Neural cell (in vitro differentiated cells): ENCODE data around the gene DLG2. TPM values are rescaled to one million over a fixed set of nuclear protein-coding genes. Genes with fewer than 3 reads are reported as not detected.

Experiments used
- H2AFZ ChIP-seq: fragments of 200-600, 300-800 bp; sonication (generic), shearing (Covaris generic); 2 replicates; pipeline ENCODE4 v1.6.0; 2014; ENCODE audit warnings: low read depth, mild to moderate bottlenecking, antibody characterized with exemption, low read length, moderate library complexity
- H3F3A ChIP-seq: fragments of 200-600 bp; shearing (Covaris generic); 2 replicates; pipeline ENCODE4 v1.6.1; 2016; ENCODE audit warnings: mild to moderate bottlenecking, moderate library complexity, mixed read lengths, antibody characterized with exemption, low read length; ENCODE audit not compliant: insufficient read depth, poor library complexity, severe bottlenecking
- H3K27ac ChIP-seq: fragments of 200-600, 300-800 bp; sonication (generic), shearing (Covaris generic); 2 replicates; pipeline ENCODE4 v1.5.1; 2014; ENCODE audit warnings: mild to moderate bottlenecking, low read length, moderate library complexity
- H3K27me3 ChIP-seq: fragments of 300-800, 200-600 bp; sonication (generic), shearing (Covaris generic); 2 replicates; pipeline ENCODE4 v1.6.0; 2014; ENCODE audit warnings: mild to moderate bottlenecking, low read depth, low read length, moderate library complexity; ENCODE audit not compliant: insufficient read depth
- H3K36me3 ChIP-seq: fragments of 300-800, 200-600 bp; sonication (generic), shearing (Covaris generic); 2 replicates; pipeline ENCODE4 v1.5.1; 2014; ENCODE audit warnings: mild to moderate bottlenecking, antibody characterized with exemption, low read length, moderate library complexity; ENCODE audit not compliant: insufficient read depth
- H3K4me2 ChIP-seq: fragments of 300-800, 200-600 bp; sonication (generic), shearing (Covaris generic); 2 replicates; pipeline ENCODE4 v1.6.0; 2014; ENCODE audit warnings: mild to moderate bottlenecking, low read length
- H3K4me3 ChIP-seq: fragments of 300-800, 200-600 bp; sonication (generic), shearing (Covaris generic); 2 replicates; pipeline ENCODE4 v1.5.1; 2014; ENCODE audit warnings: mild to moderate bottlenecking, low read length, moderate library complexity
- H3K79me2 ChIP-seq: fragments of 200-600 bp; shearing (Covaris generic); replicated peaks from 2 replicates; pipeline ENCODE4 v1.6.0; 2014; ENCODE audit warnings: mild to moderate bottlenecking, low read length, moderate library complexity; ENCODE audit not compliant: insufficient read depth
- H3K9ac ChIP-seq: fragments of 300-800, 200-600 bp; sonication (generic), shearing (Covaris generic); 2 replicates; pipeline ENCODE4 v1.6.1; 2016; ENCODE audit warnings: mild to moderate bottlenecking, low read length, mixed read lengths
- H3K9me2 ChIP-seq: fragments of 200-600 bp; shearing (Covaris generic); 2 replicates; pipeline ENCODE4 v1.6.1; 2016; ENCODE audit warnings: mild to moderate bottlenecking, low read length, mixed read lengths; ENCODE audit not compliant: insufficient read depth
- H3K9me3 ChIP-seq: fragments of 200-600, 300-800 bp; sonication (generic), shearing (Covaris generic); 2 replicates; pipeline ENCODE4 v1.6.1; 2016; ENCODE audit warnings: mild to moderate bottlenecking, mixed run types, low read length, moderate library complexity, mixed read lengths
- H4K20me1 ChIP-seq: fragments of 200-600 bp; shearing (Covaris generic); 2 replicates; pipeline ENCODE4 v1.6.1; 2016; ENCODE audit warnings: mild to moderate bottlenecking, mixed run types; ENCODE audit not compliant: insufficient read depth
- EP300 ChIP-seq: fragments of 450-650 bp; conservative IDR thresholded peaks from 2 replicates; pipeline ENCODE4 v1.6.1; 2014; ENCODE audit warnings: antibody characterized with exemption, mild to moderate bottlenecking, moderate library complexity; ENCODE audit not compliant: poor library complexity, severe bottlenecking
- EZH2 ChIP-seq: fragments of 200-600, 300-800 bp; shearing (Covaris generic), sonication (generic); IDR thresholded peaks from 2 replicates; pipeline ENCODE4 v1.6.1; 2014; ENCODE audit warnings: antibody characterized with exemption, low read length, borderline replicate concordance, mild to moderate bottlenecking; ENCODE audit not compliant: insufficient read depth, poor library complexity, severe bottlenecking
- MXI1 ChIP-seq: fragments of 450-650 bp; conservative IDR thresholded peaks from 2 replicates; pipeline ENCODE4 v1.6.1; 2014; ENCODE audit warnings: antibody characterized with exemption, mild to moderate bottlenecking; ENCODE audit not compliant: poor library complexity, severe bottlenecking
- POLR2AphosphoS5 ChIP-seq: IDR thresholded peaks from 2 replicates; pipeline ENCODE4 v1.6.1; 2012
- RAD21 ChIP-seq: fragments of 450-650 bp; conservative IDR thresholded peaks from 2 replicates; pipeline ENCODE4 v1.6.1; 2014; ENCODE audit warnings: antibody characterized with exemption, mild to moderate bottlenecking, moderate library complexity
- SMC3 ChIP-seq: fragments of 450-650 bp; conservative IDR thresholded peaks from 2 replicates; pipeline ENCODE4 v1.6.1; 2014; ENCODE audit warnings: antibody characterized with exemption, mild to moderate bottlenecking, moderate library complexity; ENCODE audit not compliant: poor library complexity
- TAF1 ChIP-seq: IDR thresholded peaks from 2 replicates; pipeline ENCODE4 v1.6.1; 2012; ENCODE audit warnings: low read depth
- polyA plus RNA-seq: library from polyadenylated mRNA; depleted of rRNA; stranded (reverse); fragments of >200 nt; gene quantifications from 2 replicates; pipeline ENCODE4 v1.2.3, GENCODE V29; 2014
- TF ChIP-seq, protein P1 (sequence below): IDR thresholded peaks from 2 replicates; pipeline ENCODE4 v1.6.1; 2012; ENCODE audit warnings: borderline replicate concordance
- TF ChIP-seq, protein P2 (sequence below): fragments of 450-650 bp; IDR thresholded peaks from 2 replicates; pipeline ENCODE4 v1.5.1; 2014; ENCODE audit warnings: antibody characterized with exemption, mild to moderate bottlenecking, moderate library complexity; ENCODE audit not compliant: poor library complexity, severe bottlenecking

DLG2 gene
- polyA plus RNA-seq, 1 donor from 2014 or later = 179 TPM

DNA sequence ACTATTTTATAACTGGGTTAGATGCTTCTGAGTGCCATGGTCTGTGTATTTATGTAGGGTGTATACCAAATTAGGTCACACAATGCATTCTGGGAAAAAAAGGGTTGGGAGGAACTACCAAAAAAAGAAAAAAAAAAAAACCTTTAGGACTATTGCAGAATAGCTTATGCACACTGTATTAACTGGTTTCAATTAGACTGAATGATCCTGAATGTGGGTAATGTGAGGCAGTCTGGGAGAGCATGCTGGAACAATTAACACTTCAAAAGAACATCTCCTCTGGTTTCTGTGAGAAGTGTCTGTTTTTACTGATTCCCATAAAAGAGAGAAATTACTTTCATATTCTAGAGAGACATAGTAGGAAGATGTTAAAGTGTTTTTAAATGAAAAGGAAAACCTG lies 521.3 kb downstream of the DLG2 start:
- H3K79me2 ChIP-seq = no peaks in the 10 kb centered on the region
- H4K20me1 ChIP-seq = no peaks in the 10 kb centered on the region
- no peaks in the 10 kb centered on the region for H3K9me3 ChIP-seq
- H3K27me3 ChIP-seq = no peaks in the 10 kb centered on the region
- H2AFZ ChIP-seq = no peak overlapping the region
- no peaks in the 10 kb centered on the region for H3K9me2 ChIP-seq
- H3F3A ChIP-seq = no peaks in the 10 kb centered on the region
- H3K27ac ChIP-seq = no peak overlapping the region
- no peak for TF ChIP-seq POLR2AphosphoS5
- TF ChIP-seq MXI1 = no peak
- TF ChIP-seq, protein P1, sequence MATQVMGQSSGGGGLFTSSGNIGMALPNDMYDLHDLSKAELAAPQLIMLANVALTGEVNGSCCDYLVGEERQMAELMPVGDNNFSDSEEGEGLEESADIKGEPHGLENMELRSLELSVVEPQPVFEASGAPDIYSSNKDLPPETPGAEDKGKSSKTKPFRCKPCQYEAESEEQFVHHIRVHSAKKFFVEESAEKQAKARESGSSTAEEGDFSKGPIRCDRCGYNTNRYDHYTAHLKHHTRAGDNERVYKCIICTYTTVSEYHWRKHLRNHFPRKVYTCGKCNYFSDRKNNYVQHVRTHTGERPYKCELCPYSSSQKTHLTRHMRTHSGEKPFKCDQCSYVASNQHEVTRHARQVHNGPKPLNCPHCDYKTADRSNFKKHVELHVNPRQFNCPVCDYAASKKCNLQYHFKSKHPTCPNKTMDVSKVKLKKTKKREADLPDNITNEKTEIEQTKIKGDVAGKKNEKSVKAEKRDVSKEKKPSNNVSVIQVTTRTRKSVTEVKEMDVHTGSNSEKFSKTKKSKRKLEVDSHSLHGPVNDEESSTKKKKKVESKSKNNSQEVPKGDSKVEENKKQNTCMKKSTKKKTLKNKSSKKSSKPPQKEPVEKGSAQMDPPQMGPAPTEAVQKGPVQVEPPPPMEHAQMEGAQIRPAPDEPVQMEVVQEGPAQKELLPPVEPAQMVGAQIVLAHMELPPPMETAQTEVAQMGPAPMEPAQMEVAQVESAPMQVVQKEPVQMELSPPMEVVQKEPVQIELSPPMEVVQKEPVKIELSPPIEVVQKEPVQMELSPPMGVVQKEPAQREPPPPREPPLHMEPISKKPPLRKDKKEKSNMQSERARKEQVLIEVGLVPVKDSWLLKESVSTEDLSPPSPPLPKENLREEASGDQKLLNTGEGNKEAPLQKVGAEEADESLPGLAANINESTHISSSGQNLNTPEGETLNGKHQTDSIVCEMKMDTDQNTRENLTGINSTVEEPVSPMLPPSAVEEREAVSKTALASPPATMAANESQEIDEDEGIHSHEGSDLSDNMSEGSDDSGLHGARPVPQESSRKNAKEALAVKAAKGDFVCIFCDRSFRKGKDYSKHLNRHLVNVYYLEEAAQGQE = no peak
- no peak for TF ChIP-seq EZH2
- TF ChIP-seq SMC3 = no peak
- TF ChIP-seq EP300 = no peak
- TF ChIP-seq TAF1 = no peak
- TF ChIP-seq RAD21 = no peak
- TF ChIP-seq, protein P2, sequence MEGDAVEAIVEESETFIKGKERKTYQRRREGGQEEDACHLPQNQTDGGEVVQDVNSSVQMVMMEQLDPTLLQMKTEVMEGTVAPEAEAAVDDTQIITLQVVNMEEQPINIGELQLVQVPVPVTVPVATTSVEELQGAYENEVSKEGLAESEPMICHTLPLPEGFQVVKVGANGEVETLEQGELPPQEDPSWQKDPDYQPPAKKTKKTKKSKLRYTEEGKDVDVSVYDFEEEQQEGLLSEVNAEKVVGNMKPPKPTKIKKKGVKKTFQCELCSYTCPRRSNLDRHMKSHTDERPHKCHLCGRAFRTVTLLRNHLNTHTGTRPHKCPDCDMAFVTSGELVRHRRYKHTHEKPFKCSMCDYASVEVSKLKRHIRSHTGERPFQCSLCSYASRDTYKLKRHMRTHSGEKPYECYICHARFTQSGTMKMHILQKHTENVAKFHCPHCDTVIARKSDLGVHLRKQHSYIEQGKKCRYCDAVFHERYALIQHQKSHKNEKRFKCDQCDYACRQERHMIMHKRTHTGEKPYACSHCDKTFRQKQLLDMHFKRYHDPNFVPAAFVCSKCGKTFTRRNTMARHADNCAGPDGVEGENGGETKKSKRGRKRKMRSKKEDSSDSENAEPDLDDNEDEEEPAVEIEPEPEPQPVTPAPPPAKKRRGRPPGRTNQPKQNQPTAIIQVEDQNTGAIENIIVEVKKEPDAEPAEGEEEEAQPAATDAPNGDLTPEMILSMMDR = no peak
- no peak overlapping the region for H3K4me2 ChIP-seq
- no peak overlapping the region for H3K9ac ChIP-seq
- no peak overlapping the region for H3K4me3 ChIP-seq
- no peaks in the 10 kb centered on the region for H3K36me3 ChIP-seq

DNA sequence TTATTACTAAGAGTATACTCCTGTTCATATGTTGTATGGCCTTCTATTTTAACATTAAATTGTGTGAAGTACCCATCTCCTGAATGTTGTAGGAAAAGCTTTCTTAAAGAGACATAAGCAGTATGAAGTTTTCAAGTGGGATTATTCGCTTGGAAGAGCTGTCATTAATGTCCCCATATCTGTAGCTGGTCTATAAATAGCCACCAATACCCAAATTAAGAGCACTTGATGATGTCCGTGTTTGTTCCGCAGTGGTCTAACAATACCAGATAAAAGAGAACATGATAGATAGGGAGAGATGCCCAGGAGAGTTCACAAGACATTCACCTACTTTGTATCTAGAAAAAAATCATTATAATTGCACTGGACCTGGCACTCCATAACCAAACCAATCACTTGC lies 527.6 kb downstream of the DLG2 start:
- no peaks in the 10 kb centered on the region for H3K36me3 ChIP-seq
- no peaks in the 10 kb centered on the region for H3F3A ChIP-seq
- no peak overlapping the region for H3K9ac ChIP-seq
- H3K79me2 ChIP-seq = no peaks in the 10 kb centered on the region
- H3K9me2 ChIP-seq = no peaks in the 10 kb centered on the region
- H3K4me2 ChIP-seq = no peak overlapping the region
- TF ChIP-seq SMC3 = no peak
- TF ChIP-seq EP300 = no peak
- TF ChIP-seq POLR2AphosphoS5 = no peak
- TF ChIP-seq MXI1 = no peak
- TF ChIP-seq, protein P2 = no peak
- no peak for TF ChIP-seq RAD21
- TF ChIP-seq, protein P1 = no peak
- TF ChIP-seq TAF1 = no peak
- TF ChIP-seq EZH2 = no peak
- no peaks in the 10 kb centered on the region for H3K9me3 ChIP-seq
- H3K27ac ChIP-seq = no peak overlapping the region
- H4K20me1 ChIP-seq = no peaks in the 10 kb centered on the region
- no peak overlapping the region for H2AFZ ChIP-seq
- no peaks in the 10 kb centered on the region for H3K27me3 ChIP-seq
- H3K4me3 ChIP-seq = no peak overlapping the region
